Neural progenitor cell (in vitro differentiated cells): ENCODE measurements around the gene FANCC. TPM values are rescaled to one million over a fixed set of nuclear protein-coding genes. Genes with fewer than 3 reads are reported as not detected.

Experiments used
- DNase-seq: peaks from one replicate; pipeline ENCODE4 v3.0.0-alpha.2; 2016; ENCODE audit warnings: low spot score
- H2AFZ ChIP-seq: fragments of 200-600 bp; sonication (generic); replicated peaks from 2 replicates; pipeline ENCODE4 v1.6.1; 2016; ENCODE audit warnings: antibody characterized with exemption
- H3F3A ChIP-seq: fragments of 200-600 bp; sonication (generic); 2 replicates; pipeline ENCODE4 v1.6.1; 2016; ENCODE audit warnings: antibody characterized with exemption, low read depth
- H3K27ac ChIP-seq: fragments of 200-600 bp; sonication (generic); 2 replicates; pipeline ENCODE4 v1.5.1; 2016; ENCODE audit warnings: mild to moderate bottlenecking
- H3K27me3 ChIP-seq: fragments of 200-600 bp; sonication (generic); 2 replicates; pipeline ENCODE4 v1.6.1; 2016; ENCODE audit warnings: mild to moderate bottlenecking, moderate library complexity
- H3K36me3 ChIP-seq: fragments of 200-600 bp; sonication (generic); 2 replicates; pipeline ENCODE4 v1.5.1; 2016
- H3K4me1 ChIP-seq: fragments of 200-600 bp; sonication (generic); 2 replicates; pipeline ENCODE4 v1.6.1; 2016; ENCODE audit warnings: mixed run types
- H3K4me2 ChIP-seq: fragments of 200-600 bp; sonication (generic); 2 replicates; pipeline ENCODE4 v1.6.1; 2016
- H3K4me3 ChIP-seq: fragments of 200-600 bp; sonication (generic); 2 replicates; pipeline ENCODE4 v1.5.1; 2016
- H3K79me2 ChIP-seq: fragments of 200-600 bp; sonication (generic); 2 replicates; pipeline ENCODE4 v1.6.1; 2016; ENCODE audit warnings: low read depth
- H3K9ac ChIP-seq: fragments of 200-600 bp; sonication (generic); 2 replicates; pipeline ENCODE4 v1.6.1; 2016
- H3K9me3 ChIP-seq: fragments of 200-600 bp; sonication (generic); 2 replicates; pipeline ENCODE4 v1.5.1; 2016; ENCODE audit warnings: low read depth
- H4K20me1 ChIP-seq: fragments of 200-600 bp; sonication (generic); 2 replicates; pipeline ENCODE4 v1.6.1; 2016; ENCODE audit warnings: low read depth
- H3K27ac Mint-ChIP-seq: 3 replicates; pipeline ENCODE4 v1.8.0; 2021; ENCODE audit warnings: mixed read lengths
- H3K27me3 Mint-ChIP-seq: 2 replicates; pipeline ENCODE4 v1.8.0; 2022; ENCODE audit warnings: low read depth, mild to moderate bottlenecking, inconsistent platforms, moderate library complexity, mixed read lengths; ENCODE audit not compliant: insufficient read depth
- H3K36me3 Mint-ChIP-seq: 3 replicates; pipeline ENCODE4 v1.8.0; 2021; ENCODE audit warnings: mixed read lengths
- H3K4me1 Mint-ChIP-seq: 3 replicates; pipeline ENCODE4 v1.8.0; 2021; ENCODE audit warnings: mixed read lengths
- H3K4me3 Mint-ChIP-seq: 3 replicates; pipeline ENCODE4 v1.8.0; 2021; ENCODE audit warnings: mild to moderate bottlenecking, moderate library complexity, mixed read lengths
- H3K9me3 Mint-ChIP-seq: 3 replicates; pipeline ENCODE4 v1.8.0; 2020; ENCODE audit warnings: mixed read lengths
- CTCF ChIP-seq: fragments of 200-600 bp; sonication (generic); IDR thresholded peaks from 2 replicates; pipeline ENCODE4 v1.5.1; 2017; ENCODE audit warnings: antibody characterized with exemption, mild to moderate bottlenecking
- EZH2 ChIP-seq: fragments of 200-600 bp; sonication (generic); IDR thresholded peaks from 2 replicates; pipeline ENCODE4 v1.6.1; 2017; ENCODE audit warnings: antibody characterized with exemption, mild to moderate bottlenecking, moderate library complexity
- EZH2phosphoT487 ChIP-seq: fragments of 200-600 bp; sonication (generic); IDR thresholded peaks from 2 replicates; pipeline ENCODE4 v1.6.1; 2017; ENCODE audit warnings: antibody characterized with exemption
- total RNA-seq: library from RNA; depleted of rRNA; stranded (reverse); fragments of >200 nt; gene quantifications from 2 replicates; pipeline ENCODE4 v1.2.3, GENCODE V29; 2015; ENCODE audit warnings: low replicate concordance

The FANCC gene
- total RNA-seq, 1 donor from 2014 or later: 49.6 TPM

- Histone ChIP-seq H3K9ac (no peak overlapping the region), H3K27ac (no peak overlapping the region), H3K4me3 (no peak overlapping the region), H3K4me1 (peaks cover 20% of the 10 kb centered on the region), H2AFZ (no peak overlapping the region), H3K27me3 (no peaks in the 10 kb centered on the region), H3F3A (no peaks in the 10 kb centered on the region), H3K36me3 (no peaks in the 10 kb centered on the region), H3K9me3 (no peaks in the 10 kb centered on the region), H3K4me2 (no peak overlapping the region), H4K20me1 (no peaks in the 10 kb centered on the region), H3K79me2 (no peaks in the 10 kb centered on the region)
- Mint-ChIP-seq H3K9me3 (no peaks in the 10 kb centered on the region), H3K4me1 (peaks cover 62% of the 10 kb centered on the region), H3K36me3 (peaks cover 13% of the 10 kb centered on the region), H3K27ac (no peak overlapping the region), H3K4me3 (no peak overlapping the region), H3K27me3 (no peaks in the 10 kb centered on the region)
- DNase-seq: no peak
- TF ChIP-seq EZH2phosphoT487 (no peak), EZH2 (no peak)
These were observed 255.5 kb downstream of the FANCC start for GRCh38 chr9:95061916-95062595.

- Histone ChIP-seq H3F3A (no peaks in the 10 kb centered on the region), H2AFZ (no peak overlapping the region), H3K4me3 (no peak overlapping the region), H3K36me3 (no peaks in the 10 kb centered on the region), H3K4me2 (no peak overlapping the region), H4K20me1 (no peaks in the 10 kb centered on the region), H3K27me3 (no peaks in the 10 kb centered on the region), H3K9ac (no peak overlapping the region), H3K79me2 (no peaks in the 10 kb centered on the region), H3K4me1 (peaks cover 21% of the 10 kb centered on the region), H3K27ac (no peak overlapping the region), H3K9me3 (no peaks in the 10 kb centered on the region)
- no peak for TF ChIP-seq CTCF
- no peak for TF ChIP-seq EZH2
- TF ChIP-seq EZH2phosphoT487: no peak
- DNase-seq: no peak
- no peaks in the 10 kb centered on the region for H3K27me3 Mint-ChIP-seq
- H3K9me3 Mint-ChIP-seq: no peaks in the 10 kb centered on the region
- H3K4me3 Mint-ChIP-seq: no peak overlapping the region
- H3K27ac Mint-ChIP-seq: no peak overlapping the region
- H3K36me3 Mint-ChIP-seq: peaks cover 13% of the 10 kb centered on the region
- H3K4me1 Mint-ChIP-seq: peaks cover 73% of the 10 kb centered on the region
These were observed 256.6 kb downstream of the FANCC start for GRCh38 chr9:95060916-95061315.

DNA sequence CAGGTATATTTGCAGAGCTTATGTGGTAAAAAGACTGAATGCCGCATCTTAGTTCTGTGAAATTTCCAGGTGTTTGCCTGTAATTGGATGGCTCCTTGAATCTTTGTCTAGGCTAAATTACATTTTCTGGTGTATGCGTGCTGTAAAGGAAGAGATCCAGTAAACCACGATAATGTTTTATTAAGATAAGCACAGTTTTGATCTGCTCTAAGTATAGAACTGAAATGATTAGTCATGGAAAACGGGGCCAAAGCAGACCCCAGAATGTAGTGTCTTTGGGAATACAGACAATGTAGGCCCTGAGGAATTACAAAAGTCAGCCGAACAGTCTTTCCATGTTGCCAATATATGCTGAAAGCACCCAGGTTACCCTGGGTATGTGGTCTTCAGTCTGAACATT is 257.3 kb downstream of the FANCC start:
- Mint-ChIP-seq H3K4me3 (no peak overlapping the region), H3K9me3 (no peaks in the 10 kb centered on the region), H3K4me1 (peaks cover 80% of the 10 kb centered on the region), H3K27ac (no peak overlapping the region), H3K36me3 (peaks cover 13% of the 10 kb centered on the region), H3K27me3 (no peaks in the 10 kb centered on the region)
- Histone ChIP-seq H3K79me2 (no peaks in the 10 kb centered on the region), H3K4me1 (peaks cover 28% of the 10 kb centered on the region), H3K9me3 (no peaks in the 10 kb centered on the region), H4K20me1 (no peaks in the 10 kb centered on the region), H3K27ac (no peak overlapping the region), H2AFZ (no peak overlapping the region), H3K4me2 (no peak overlapping the region), H3K4me3 (no peak overlapping the region), H3K9ac (no peak overlapping the region), H3K36me3 (no peaks in the 10 kb centered on the region), H3K27me3 (no peaks in the 10 kb centered on the region), H3F3A (peaks cover 6% of the 10 kb centered on the region)
- no peak for TF ChIP-seq EZH2
- TF ChIP-seq EZH2phosphoT487: no peak
- TF ChIP-seq CTCF: no peak
- DNase-seq: no peak

GRCh38 chr9:95058795-95059386 is 258.6 kb downstream of the FANCC start:
- no peak for TF ChIP-seq EZH2
- TF ChIP-seq CTCF: no peak
- TF ChIP-seq EZH2phosphoT487: no peak
- H3K79me2 ChIP-seq: no peaks in the 10 kb centered on the region

More at GRCh38 chr9:95058795-95059386, 258.6 kb downstream of the FANCC start:
- peaks cover 12% of the 10 kb centered on the region for H3K36me3 Mint-ChIP-seq
- H3K27me3 Mint-ChIP-seq: no peaks in the 10 kb centered on the region
- H3F3A ChIP-seq: peaks cover 9% of the 10 kb centered on the region
- no peaks in the 10 kb centered on the region for H4K20me1 ChIP-seq
- DNase-seq: no peak
- no peak overlapping the region for H2AFZ ChIP-seq
- H3K4me3 Mint-ChIP-seq: no peak overlapping the region
- peaks cover 84% of the 10 kb centered on the region for H3K4me1 Mint-ChIP-seq
- peak overlapping the region; percentile 90 for H3K27ac Mint-ChIP-seq
- no peak overlapping the region for H3K9ac ChIP-seq
- no peak overlapping the region for H3K27ac ChIP-seq
- H3K9me3 ChIP-seq: no peaks in the 10 kb centered on the region
- no peak overlapping the region for H3K4me2 ChIP-seq
- H3K27me3 ChIP-seq: no peaks in the 10 kb centered on the region
- no peaks in the 10 kb centered on the region for H3K36me3 ChIP-seq
- H3K4me1 ChIP-seq: peaks cover 32% of the 10 kb centered on the region
- H3K9me3 Mint-ChIP-seq: no peaks in the 10 kb centered on the region
- H3K4me3 ChIP-seq: no peak overlapping the region
